Inflammatory macrophage treated with lipopolysaccharide for 1 hour (primary cell): Measurements from ENCODE around the gene FNDC3A.
"Not testable (repeated sequence)": the region's sequence is repeated elsewhere in the genome, so short reads cannot be mapped to it uniquely, and the experiment has no call there.

Source experiments
- DNase-seq, 2 donors: peaks; one replicate each; pipeline ENCODE4 v3.0.0-alpha.2; 2020 to 2022

FNDC3A gene

GRCh38 chr13:49044008-49044407 is 68.3 kb downstream of the FNDC3A start:
- no peak for DNase-seq

- DNase-seq, result peak; percentile 17 to 57
Observed at GRCh38 chr13:49044836-49045235, 69.1 kb downstream of the FNDC3A start.

GRCh38 chr13:49046002-49046401 is 70.3 kb downstream of the FNDC3A start:
- no peak for DNase-seq

GRCh38 chr13:49046519-49046918 is 70.8 kb downstream of the FNDC3A start:
- DNase-seq, result no peak

GRCh38 chr13:49052813-49053212 is 77.1 kb downstream of the FNDC3A start:
- no peak for DNase-seq

GRCh38 chr13:49053215-49053614 is 77.5 kb downstream of the FNDC3A start:
- DNase-seq, result no peak

- no peak for DNase-seq
Observed at GRCh38 chr13:49053906-49054305, 78.2 kb downstream of the FNDC3A start.

- no peak for DNase-seq
Observed at GRCh38 chr13:49055021-49055420, 79.3 kb downstream of the FNDC3A start.

GRCh38 chr13:49057176-49057575 is 81.5 kb downstream of the FNDC3A start:
- no peak for DNase-seq

GRCh38 chr13:49058761-49059160 is 83.0 kb downstream of the FNDC3A start:
- no peak for DNase-seq

GRCh38 chr13:49060678-49061387 is 85.1 kb downstream of the FNDC3A start:
- no peak for DNase-seq

- DNase-seq, result not testable (repeated sequence)
Observed at GRCh38 chr13:49061388-49061752, 85.7 kb downstream of the FNDC3A start.

GRCh38 chr13:49062297-49062896 is 86.7 kb downstream of the FNDC3A start:
- DNase-seq, result peak; percentile 48 to 52

- no peak for DNase-seq
Observed at GRCh38 chr13:49063011-49063410, 87.3 kb downstream of the FNDC3A start.

- no peak for DNase-seq
Observed at GRCh38 chr13:49063497-49063896, 87.8 kb downstream of the FNDC3A start.

- DNase-seq, result no peak
Observed at GRCh38 chr13:49064476-49064875, 88.8 kb downstream of the FNDC3A start.

- DNase-seq, result no peak
Observed at GRCh38 chr13:49066856-49067255, 91.1 kb downstream of the FNDC3A start.

- DNase-seq, result not testable (repeated sequence)
Observed at GRCh38 chr13:49068498-49068897, 92.8 kb downstream of the FNDC3A start.

GRCh38 chr13:49070021-49070420 is 94.3 kb downstream of the FNDC3A start:
- DNase-seq, result not testable (repeated sequence)

GRCh38 chr13:49071341-49071937 is 95.7 kb downstream of the FNDC3A start:
- DNase-seq, result no peak

- DNase-seq, result no peak
Observed at GRCh38 chr13:49082653-49083536, 107.2 kb downstream of the FNDC3A start.

- no peak for DNase-seq
Observed at GRCh38 chr13:49084961-49085360, 109.2 kb downstream of the FNDC3A start.

- peak; percentile 63 to 68 for DNase-seq
Observed at GRCh38 chr13:49086722-49087121, 111.0 kb downstream of the FNDC3A start.
